ENCODE data around the gene TMEM121. TPM values are rescaled to one million over a fixed set of nuclear protein-coding genes. Genes with fewer than 3 reads are reported as not detected.

The TMEM121 gene
- total and polyA plus RNA-seq, 2 of the 8 experiments (the other 6 are each of a cell fraction or from before 2014, with no cell fraction given): 1.9 TPM; not detected in 1

- Histone ChIP-seq H3K14ac (ENCODE audit: insufficient read length) (no peak overlapping the region), H4K5ac (ENCODE audit: insufficient read length, low read depth, low read length) (no peak overlapping the region), H3K18ac (ENCODE audit: extremely low read depth, low read length) (no peak overlapping the region), H3K9ac (replicated peaks in 1 of 4; ENCODE audit: extremely low read depth in 1 of 4, low read depth in 3 of 4, low read length in 3 of 4) (no peak overlapping the region), H3K4me2 (ENCODE audit: insufficient read depth in 1 of 2, low read depth in 2 of 2, low read length in 2 of 2) (no peak overlapping the region), H3K4me1 (replicated peaks in 1 of 4; ENCODE audit: control insufficient read depth in 3 of 4, insufficient read depth in 4 of 4, low read length in 3 of 4) (no peaks in the 10 kb centered on the region), H4K91ac (replicated peaks; ENCODE audit: insufficient read length, low read length) (no peak overlapping the region), H2AK5ac (ENCODE audit: low read depth, low read length) (no peak overlapping the region), H3K23me2 (ENCODE audit: low read depth, low read length) (peaks cover 20% of the 10 kb centered on the region; the same call in 1 of the 2 replicates), H3K4me3 (ENCODE audit: extremely low read depth in 1 of 4, insufficient read depth in 2 of 4, low read depth in 3 of 4, low read length in 4 of 4) (no peak overlapping the region), H3K23ac (ENCODE audit: insufficient read length) (no peak overlapping the region), H2BK120ac (replicated peaks; ENCODE audit: low read depth, low read length) (no peak overlapping the region), H3K27ac (ENCODE audit: low read depth, low read length) (no peak overlapping the region), H2BK20ac (ENCODE audit: low read length) (no peak overlapping the region; the same call in 1 of the 2 replicates), H3K27me3 (replicated peaks in 1 of 4; ENCODE audit: control insufficient read depth in 3 of 4, extremely low read depth in 1 of 4, insufficient read depth in 3 of 4, low read length in 3 of 4) (no peaks in the 10 kb centered on the region), H3K4ac (replicated peaks; ENCODE audit: insufficient read length, low read depth, low read length) (no peak overlapping the region), H2BK12ac (ENCODE audit: low read depth, low read length) (no peak overlapping the region), H2AFZ (ENCODE audit: low read length) (no peak overlapping the region), H3K79me2 (ENCODE audit: control insufficient read depth in 1 of 2, insufficient read depth in 2 of 2, low read length in 2 of 2) (no peaks in the 10 kb centered on the region), H4K20me1 (replicated peaks in 1 of 2; ENCODE audit: control insufficient read depth in 1 of 2, insufficient read depth in 2 of 2, low read length in 2 of 2) (peaks cover 0 to 11% of the 10 kb centered on the region in 2 experiments), H3K9me3 (ENCODE audit: insufficient read depth in 2 of 2, low read depth in 1 of 2, low read length in 1 of 2) (peaks cover 29 to 74% of the 10 kb centered on the region in 2 experiments), H3K56ac (replicated peaks; ENCODE audit: insufficient read length, low read depth, low read length) (peak overlapping the region; percentile 98), H4K8ac (ENCODE audit: extremely low read depth, insufficient read depth, low read length) (no peak overlapping the region), H2BK15ac (ENCODE audit: low read length) (no peak overlapping the region), H3K79me1 (ENCODE audit: low read depth, low read length) (no peaks in the 10 kb centered on the region), H2BK5ac (ENCODE audit: low read depth, low read length) (no peak overlapping the region), H3K36me3 (ENCODE audit: control insufficient read depth in 2 of 4, insufficient read depth in 4 of 4, low read length in 3 of 4) (no peaks in the 10 kb centered on the region; a peak in 2 of 8 replicates)
- POLR2A ChIA-PET (ENCODE audit: partially characterized antibody): no interaction called here
- FAIRE-seq (no peak), DNase-seq (ENCODE audit: low read depth in 1 of 2, low spot score in 2 of 2) (no peak)
- WGBS, 2 experiments (ENCODE audit: extremely low coverage in 1 of 2, insufficient coverage in 1 of 2, insufficient read length in 1 of 2, insufficient replicate concordance in 2 of 2, low coverage in 1 of 2, low lambda C conversion rate in 2 of 2, missing lambda C conversion rate in 1 of 2): 85% methylated on average over 1 of the region's 1 CpG; no CpG with 5 or more reads in 1 of the 2 experiments
- TF ChIP-seq SRF (IDR thresholded peaks at IDR 0.05; ENCODE audit: low read depth, low read length): no peak
- CTCF ChIA-PET (ENCODE audit: partially characterized antibody): no interaction called here
Measured at GRCh38 chr14:105570482-105570881, 44.1 kb downstream of the TMEM121 start.

Measured in H1 (cell line).